M059J (cell line): Measurements from ENCODE around the gene TEC. TPM values are rescaled to one million over a fixed set of nuclear protein-coding genes. Genes with fewer than 3 reads are reported as not detected.
A peak's percentile ranks its signal among the peaks of the same experiment; 100 is the strongest.
"Not testable (repeated sequence)": the region's sequence is repeated elsewhere in the genome, so short reads cannot be mapped to it uniquely, and the experiment has no call there.

Experiments used
- DNase-seq: peaks from one replicate; pipeline ENCODE4 v3.0.0-alpha.2; 2012; ENCODE audit warnings: low read depth
- total RNA-seq: library from RNA; depleted of rRNA; stranded (reverse); fragments of >200 nt; shearing (Covaris generic); gene quantifications from 2 replicates; pipeline ENCODE4 v1.2.3, GENCODE V29; 2014; rRNA removed

Gene TEC
- 0.12 and 0.81 TPM in 2 replicates for total RNA-seq

DNA sequence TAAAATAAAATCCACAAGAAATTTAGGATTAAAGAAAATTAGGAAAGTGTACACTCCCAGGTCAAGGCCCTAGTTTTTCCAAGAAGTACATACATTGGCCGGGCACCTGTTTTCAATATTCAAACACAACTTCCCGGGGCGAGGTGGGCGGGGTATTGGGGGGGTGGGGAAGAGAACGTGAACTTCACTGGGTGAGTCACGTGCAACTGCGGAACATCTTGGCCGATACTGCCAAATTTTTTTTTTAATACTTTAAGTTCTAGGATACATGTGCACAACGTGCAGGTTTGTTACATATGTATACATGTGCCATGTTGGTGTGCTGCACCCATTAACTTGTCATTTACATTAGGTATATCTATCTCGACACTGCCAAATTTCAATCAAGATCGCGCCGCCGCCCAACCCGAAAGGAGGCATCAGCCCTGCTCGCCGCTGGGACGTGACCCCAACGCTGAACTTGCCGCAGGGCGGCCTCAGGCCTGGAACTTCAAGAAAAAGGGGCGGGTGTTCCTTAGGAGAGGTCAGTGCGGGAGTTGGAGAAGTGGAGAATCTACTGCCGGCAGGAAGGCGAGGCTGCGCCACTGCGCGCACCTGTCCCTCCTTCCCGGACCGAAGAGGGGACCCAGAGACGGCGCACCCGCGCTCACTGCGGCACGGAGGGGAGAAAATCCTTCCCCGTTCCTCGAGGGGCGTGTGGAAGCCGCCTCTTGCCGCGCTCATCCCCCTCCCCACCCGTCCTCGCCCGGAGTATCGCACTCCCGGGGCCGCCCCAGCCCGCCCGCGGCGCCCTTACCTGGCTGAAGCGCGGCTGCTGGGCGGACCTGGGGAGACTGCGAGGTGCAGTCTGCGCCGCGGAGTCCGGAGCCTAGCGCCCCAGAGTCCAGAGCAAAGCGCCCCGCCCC is at the start of gene TEC:
Gene TEC (minus strand): TSS at position 883 of the 905 bp plus-strand sequence. CDS start 41,224 bp downstream, outside the sequence.
- DNase-seq: peak; percentile 29

DNA sequence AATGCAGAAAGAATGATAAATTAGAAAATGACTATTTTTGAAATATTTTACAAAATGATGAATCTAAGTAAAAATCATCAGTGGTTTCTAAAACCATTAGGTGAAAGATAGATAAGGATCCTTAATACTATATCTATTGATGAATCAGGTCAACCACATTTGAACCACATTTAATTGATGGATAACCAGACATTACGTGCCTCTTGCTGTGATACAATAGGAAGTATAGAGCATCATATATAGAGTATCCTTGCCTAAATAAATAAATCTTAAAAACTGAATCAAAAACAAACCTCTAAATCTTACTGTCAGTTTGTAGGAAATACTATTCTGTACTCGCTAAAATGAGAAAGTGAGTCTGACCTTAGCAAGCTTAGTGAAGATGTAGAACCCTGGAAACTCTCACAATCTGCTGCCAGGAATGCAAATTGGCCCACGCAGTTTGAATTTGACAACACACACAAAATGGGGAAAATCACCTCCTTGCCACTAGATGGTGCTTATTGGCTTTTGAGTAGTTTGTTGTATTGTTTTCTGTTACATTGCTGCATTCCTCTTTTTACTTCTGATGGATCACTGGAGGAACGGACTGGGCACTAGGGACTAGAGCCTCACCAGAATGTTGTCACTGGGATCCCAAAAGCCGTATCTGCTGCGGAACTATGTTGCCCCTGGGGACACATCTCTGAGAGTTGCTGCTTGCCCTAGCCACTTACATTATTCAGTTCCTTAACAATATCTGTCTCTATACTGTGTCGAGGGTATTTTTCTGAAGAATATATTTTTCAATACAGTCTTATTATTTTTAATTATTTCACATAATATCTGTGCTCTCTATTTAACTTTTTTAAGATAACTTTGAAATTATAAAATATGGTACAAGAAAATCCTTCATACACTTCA is 46.3 kb upstream of the TEC start:
- DNase-seq: peak; percentile 72

DNA sequence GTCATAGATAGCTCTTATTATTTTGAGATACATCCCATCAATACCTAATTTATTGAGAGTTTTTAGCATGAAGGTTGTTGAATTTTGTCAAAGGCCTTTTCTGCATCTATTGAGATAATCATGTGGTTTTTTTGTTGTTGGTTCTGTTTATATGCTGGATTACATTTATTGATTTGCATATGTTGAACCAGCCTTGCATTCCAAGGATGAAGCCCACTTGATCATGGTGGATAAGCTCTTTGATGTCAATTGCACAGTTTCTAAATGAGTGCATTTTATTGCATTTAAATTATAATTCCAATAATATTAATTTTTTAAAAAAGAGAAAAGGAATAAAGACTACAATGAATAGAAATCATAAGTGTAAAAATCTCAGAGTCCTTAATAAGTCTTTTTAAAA is 45.1 kb upstream of the TEC start:
- DNase-seq: not testable (repeated sequence)

DNA sequence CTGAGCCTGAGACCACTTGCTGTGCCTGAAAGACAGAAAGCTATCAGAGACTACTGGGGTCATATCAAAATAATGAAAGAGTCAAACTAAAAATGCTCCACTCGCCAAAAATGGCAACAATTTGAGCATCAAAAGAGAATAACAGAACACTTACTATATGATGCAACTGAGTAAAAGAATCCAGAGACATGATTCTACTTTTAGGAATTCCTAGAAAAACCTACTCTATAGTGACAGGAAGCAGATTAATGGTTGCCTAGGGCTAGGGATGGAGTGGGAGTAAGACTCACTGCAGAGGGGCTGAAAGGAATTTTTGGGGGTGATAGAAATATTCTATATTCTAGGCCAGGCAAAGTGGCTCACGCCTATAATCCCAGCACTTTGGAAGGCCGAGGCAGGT is 42.3 kb upstream of the TEC start:
- DNase-seq: no peak

DNA sequence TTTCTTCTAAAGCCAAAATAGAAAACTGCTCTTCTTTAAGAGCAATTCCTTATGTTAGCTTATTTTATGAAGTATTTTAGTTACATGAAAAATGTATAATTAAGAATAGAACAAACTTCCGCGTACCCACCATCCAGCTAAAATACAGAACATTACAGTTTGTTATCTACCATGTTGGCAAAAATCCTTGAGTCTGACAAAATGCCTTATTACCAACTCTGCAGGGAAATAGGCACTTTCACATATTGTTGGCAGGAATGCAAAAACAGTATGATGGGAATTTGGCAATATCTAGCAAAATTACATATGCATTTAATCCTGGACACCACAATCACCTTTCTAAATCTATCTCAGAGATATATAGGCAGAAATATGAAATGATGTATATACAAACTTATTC is 39.3 kb upstream of the TEC start:
- no peak for DNase-seq

DNA sequence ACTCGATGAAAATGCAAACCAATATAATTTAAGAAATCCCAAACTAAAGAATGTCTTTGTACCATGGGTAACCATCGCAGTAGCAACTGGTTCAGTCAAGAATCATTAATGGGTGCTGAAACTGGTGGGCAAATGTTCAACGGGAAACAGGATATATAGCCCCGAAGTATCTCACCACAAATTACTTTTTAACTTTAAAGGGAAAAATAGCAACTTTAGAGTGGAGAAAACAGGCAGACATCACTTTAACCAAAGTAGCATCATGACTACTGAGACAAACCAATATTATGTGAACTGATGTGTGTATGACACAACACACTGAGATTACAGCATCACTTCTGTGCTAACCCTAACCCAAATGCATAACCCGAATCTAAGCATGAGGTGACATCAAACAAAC is 37.9 kb upstream of the TEC start:
- DNase-seq: no peak

DNA sequence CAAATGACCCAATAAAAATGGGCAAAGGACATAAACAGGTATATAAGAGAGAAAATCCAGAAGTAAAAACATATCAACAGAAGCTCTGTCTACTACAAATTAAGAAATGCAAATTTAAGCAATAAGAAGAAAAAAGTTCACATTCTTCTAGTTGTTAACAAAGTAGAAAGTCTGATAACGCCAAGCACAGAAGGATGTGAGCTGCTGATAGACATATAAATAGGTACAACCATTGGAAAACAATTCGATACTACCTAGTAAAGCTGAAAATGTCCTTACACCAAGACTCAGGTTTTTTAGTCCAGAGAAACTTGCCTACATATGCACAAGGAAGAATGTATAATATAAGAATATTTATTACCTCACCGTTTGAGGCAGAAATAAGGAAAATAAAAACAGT is 35.9 kb upstream of the TEC start:
- no peak for DNase-seq

DNA sequence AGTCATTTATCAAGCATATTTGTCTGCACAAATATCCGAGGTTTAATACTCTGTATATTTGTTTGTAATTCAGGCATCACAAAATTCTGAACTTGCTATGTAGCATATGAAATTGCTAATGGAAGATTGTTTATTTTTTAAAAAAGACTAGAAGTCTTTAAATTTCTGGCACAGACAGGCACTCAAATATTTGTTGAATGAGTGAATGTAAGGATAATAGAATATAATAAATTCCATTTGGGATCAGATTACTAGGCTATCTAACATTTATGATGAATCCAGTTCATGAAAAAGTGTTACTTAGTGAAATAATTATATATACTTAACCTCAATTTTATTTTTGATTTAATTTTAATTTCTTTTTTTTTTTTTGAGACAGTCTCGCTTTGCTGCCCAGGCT is 30.4 kb upstream of the TEC start:
- peak; percentile 45 for DNase-seq

DNA sequence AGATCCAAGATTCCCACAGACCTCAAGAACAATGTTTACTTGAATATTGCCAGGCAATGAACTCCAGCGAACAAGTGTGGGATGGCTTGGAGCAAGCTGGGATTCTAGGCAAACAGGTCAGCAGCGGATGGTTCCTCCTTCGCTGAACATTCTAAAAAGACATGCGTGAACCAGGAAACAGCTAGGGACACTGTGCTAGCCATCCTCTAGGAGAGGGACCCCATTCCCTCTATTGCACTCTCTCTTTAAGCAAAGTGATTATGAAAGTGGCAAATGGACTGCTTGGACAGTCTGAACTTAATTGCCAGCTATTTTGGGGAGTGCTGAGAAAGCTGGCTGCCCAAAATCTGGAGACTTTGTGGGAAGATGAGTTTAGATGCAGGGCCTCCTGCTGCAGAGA is 29.9 kb upstream of the TEC start:
- DNase-seq: peak; percentile 39

DNA sequence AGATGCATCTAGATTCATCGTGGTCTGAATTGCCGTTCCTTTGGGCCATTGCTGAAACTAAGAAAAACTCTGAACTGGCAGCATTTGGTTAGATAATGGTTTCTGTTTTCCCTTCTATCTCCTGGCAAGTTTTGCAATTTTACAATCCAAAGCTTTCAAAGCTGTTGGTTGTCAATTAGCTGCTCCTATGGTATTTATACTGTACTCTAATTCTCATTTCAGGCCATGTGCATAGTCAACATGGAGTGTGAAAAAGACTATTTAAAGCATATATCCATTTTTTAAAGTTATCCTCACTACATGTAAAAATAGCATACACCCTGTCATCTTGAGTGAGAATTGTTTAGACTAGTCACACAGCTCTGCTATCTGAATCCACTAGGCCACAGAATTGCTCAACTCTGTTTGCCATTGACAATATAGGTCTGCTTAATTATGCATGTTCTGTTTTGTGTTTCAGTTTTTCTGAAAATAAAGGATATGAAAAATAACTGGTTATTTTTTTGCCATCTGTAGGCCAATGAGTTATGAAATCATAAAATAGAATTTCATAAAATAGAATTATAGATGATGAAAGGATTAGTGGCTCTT is 27.7 kb upstream of the TEC start:
- no peak for DNase-seq

DNA sequence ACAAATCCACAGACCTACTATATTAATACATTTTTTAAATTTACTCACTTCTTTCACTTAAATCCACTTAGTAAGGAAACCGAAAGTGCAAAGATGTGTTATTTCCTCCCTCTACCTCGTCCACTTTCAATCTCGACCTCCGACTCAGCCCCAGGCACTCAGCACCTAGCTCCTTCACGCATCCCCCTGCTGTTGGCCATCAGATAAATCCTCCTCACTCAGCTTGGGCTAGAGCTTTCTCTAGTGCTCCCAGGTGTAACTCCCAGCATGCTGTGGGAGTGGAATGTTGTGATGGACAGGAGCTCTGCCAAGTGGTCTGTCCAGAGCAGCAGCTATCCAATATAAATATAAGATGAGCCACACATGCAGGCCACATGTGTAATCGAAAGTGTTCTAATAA is 26.7 kb upstream of the TEC start:
- DNase-seq: no peak

DNA sequence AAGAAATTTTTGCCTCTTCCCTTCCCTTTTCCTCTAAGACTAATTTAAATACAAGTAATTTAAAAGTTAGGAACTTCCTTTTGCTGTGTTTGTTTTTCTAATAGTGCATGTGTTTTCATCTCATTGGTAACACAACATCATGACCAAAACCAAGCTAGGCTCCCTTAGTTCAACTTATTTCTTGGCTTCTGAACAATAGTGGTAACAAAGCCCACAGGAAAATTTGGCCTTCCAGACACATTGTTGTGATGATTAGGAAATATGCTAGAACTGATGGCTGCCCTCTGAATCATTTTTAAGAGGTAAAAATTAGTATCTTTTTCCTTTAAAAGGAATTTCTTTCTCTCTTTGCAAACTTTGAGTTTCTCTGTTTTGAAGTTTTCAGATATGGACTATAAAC is 25.5 kb upstream of the TEC start:
- DNase-seq: peak; percentile 31

DNA sequence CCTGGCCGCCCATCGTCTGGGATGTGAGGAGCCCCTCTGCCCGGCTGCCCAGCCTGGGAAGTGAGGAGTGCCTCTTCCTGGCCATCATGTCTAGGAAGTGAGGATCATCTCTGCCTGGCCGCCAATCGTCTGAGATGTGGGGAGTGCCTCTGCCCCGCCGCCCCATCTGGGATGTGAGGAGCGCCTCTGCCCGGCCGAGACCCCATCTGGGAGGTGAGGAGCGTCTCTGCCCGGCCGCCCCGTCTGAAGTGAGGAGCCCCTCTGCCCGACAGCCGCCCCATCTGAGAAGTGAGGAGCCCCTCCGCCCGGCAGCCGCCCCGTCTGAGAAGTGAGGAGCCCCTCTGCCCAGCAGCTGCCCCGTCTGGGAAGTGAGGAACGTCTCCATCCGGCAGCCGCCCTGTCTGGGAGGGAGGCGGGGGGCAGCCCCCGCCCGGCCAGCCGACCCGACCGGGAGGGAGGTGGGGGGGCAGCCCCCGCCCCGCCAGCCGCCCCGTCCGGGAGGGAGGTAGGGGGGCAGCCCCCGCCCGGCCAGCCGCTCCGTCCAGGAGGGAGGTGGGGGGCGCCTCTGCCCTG is 22.7 kb upstream of the TEC start:
- not testable (repeated sequence) for DNase-seq

DNA sequence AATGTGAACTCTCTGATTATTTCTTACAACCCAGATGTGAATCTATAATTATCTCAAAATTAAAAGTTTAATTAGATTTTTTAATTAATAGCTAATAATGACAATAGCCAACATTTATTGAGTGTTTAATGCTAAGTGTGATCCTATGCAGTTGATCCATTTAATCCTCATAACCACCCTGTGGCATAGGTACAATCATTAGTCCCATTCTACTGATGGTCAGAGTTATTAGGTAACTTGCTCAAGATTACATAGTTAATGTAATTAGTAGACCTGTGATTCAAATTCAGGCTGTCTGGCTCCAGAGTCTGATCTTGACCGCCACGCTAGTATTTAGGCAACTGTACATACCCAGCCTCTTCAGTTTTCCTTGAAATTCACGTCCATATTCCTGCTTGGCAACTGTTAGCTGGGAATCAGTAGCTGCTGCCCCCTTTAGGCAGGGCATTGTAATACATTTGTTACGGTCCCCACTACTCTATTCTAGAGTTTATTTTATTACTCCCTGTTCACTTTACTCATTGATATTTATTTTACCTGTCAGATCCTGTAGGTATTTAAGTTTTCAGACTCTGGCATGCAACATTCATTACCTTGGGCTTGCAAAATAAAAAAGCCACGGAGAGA is 20.6 kb upstream of the TEC start:
- DNase-seq: peak; percentile 17

DNA sequence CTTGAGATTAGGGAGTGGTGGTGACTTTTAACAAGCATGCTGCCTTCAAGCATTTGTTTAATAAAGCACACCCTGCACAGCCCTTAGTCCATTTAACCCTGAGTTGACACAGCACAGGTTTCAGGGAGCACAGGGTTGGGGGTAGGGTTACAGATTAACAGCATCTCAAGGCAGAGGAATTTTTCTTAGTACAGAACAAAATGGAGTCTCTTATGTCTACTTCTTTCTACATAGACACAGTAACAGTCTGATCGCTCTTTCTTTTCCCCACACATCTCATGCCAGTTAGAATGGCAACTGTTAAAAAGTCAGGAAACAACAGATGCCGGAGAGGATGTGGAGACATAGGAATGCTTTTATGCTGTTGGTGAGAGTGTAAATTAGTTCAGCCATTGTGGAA is 16.4 kb upstream of the TEC start:
- DNase-seq: not testable (repeated sequence)

DNA sequence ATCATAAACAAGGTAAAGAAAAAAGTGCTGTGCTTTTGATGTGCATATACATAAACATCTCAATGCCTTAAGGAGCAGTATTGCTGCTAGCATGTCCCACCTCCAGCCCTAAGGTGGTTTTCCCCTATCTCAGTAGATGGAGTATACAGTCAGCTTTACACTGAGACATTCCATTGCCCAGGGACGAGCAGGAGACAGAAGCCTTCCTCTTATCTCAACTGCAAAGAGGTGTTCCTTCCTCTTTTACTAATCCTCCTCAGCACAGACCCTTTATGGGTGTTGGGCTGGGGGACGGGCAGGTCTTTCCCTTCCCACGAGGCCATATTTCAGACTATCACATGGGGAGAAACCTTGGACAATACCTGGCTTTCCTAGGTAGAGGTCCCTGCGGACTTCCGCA is 16.0 kb upstream of the TEC start:
- not testable (repeated sequence) for DNase-seq

DNA sequence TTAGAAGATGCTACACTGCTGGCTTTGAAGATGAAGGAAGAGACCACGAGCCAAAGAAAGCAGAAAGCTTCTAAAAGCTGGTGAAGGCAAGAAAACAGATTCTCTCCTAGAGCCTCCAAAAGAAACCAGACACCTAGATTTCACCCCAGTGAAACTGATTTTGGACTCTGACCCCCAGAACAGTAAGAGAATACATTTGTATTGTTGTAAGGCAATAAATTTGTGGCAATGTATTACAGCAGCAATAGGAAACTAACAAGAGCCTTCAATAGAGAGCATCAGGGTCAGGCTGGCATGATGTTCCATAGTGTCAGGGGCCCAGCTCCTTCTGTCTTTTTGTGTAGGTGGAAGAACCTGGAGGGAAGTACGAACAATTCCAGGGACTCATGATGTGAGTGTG is 6.0 kb upstream of the TEC start:
- DNase-seq: no peak

DNA sequence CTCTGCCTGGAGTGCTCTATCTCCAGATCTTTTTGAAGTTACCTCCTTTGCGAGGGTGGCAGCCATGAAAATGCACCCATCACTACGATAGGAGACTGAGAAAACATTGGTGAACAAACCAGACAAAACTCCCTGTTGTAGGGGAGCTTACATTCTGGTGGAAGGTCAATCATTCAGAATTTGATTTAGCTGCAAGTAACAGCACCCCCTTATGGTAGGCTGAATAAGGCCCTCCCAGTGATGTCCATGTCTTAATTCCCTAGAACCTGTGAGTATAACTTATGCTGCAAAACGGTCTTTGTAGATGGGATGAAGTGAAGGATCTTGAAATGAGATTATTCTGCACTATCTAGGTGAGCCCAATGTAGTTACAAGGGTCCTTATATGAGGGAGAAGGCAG is 5.6 kb upstream of the TEC start:
- peak; percentile 48 for DNase-seq

DNA sequence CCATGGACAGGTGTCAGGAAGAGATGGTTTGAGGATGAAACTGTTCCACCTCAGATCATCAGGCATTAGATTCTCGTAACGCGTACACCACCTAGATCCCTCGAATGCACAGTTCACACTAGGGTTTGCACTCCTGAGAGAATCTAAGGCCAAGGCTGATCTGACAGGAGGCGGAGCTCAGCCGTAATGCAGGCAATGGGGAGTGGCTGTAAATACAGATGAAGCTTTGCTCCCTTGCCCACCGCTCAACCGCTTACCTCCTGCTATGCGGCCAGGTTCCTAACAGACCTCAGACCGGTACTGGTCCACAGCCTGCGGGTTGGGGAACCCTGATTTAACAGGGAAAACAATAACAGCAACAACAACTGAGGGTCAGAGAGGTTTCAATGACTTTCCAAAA is 2.0 kb upstream of the TEC start:
- no peak for DNase-seq

DNA sequence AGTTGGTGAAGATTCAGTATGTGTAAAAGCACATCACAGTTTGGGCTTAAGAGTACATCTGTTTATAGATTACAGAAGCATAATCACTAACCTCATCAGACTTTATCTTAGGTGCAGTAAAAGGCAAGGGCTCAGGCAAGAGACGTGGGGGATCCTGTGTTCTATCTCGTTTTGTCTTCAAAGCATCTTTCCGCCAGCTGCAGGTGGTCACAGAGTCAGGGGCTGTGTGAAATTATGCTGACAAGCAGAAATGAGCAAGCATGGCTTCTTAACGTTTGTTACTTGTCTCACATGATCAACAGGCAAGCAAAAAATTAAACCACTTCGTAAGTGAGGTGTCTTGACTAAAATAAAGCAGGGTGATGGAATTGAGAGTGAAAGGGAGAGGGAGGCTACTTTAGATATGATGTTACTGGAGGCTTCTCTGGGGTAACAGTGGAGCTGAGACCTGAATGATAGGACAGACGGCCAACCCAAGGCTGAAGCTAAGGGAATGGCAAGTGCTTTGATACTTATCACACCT is 1.4 kb upstream of the TEC start:
- no peak for DNase-seq

DNA sequence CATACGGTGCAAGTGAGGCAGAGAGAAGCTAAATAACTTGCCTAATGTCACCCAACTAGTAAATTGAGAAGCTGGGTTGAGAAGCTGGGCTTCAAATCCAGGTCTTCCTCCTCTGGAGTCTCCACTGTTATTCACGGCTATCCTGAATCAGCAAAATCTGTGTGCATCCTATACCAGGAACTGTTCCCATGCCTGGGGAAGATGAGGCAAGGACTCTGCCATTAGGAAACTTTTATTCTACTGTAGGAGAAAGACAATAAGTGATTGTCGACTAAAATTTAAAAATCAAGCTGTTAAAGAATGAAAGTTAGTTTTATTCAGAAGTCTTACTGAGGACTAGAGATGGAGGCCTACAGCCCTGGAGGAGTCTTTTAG is 872 bp upstream of the TEC start:
- no peak for DNase-seq
